Tibial nerve (tissue), 4 donors: ENCODE results near the gene PCDHGA2. TPM values are rescaled to one million over a fixed set of nuclear protein-coding genes. Genes with fewer than 3 reads are reported as not detected.

Source experiments
- DNase-seq, 2 donors: peaks; one replicate each; pipeline ENCODE4 v3.0.0-alpha.2; 2019; ENCODE audit warnings: low spot score in 2 of 2
- H3K27ac ChIP-seq, 4 donors: fragments of 200-600 bp; sonication (generic) in 3 of 4; one replicate each; pipeline ENCODE4 v1.5.1; 2017 to 2019; ENCODE audit warnings: mild to moderate bottlenecking in 1 of 4
- H3K27me3 ChIP-seq, 2 donors: fragments of 200-600 bp; sonication (generic) in 1 of 2; one replicate each; pipeline versions ENCODE4 v1.5.1 to v1.6.0; 2017 to 2019
- H3K36me3 ChIP-seq, 3 donors: fragments of 200-600 bp; sonication (generic); one replicate each; pipeline ENCODE4 v1.5.1; 2018 to 2019
- H3K4me1 ChIP-seq, 4 donors: fragments of 200-600 bp; sonication (generic) in 3 of 4; one replicate each; pipeline ENCODE4 v1.5.1; 2017 to 2019
- H3K4me3 ChIP-seq, 4 donors: fragments of 200-600 bp; sonication (generic) in 3 of 4; one replicate each; pipeline ENCODE4 v1.5.1; 2017 to 2019; ENCODE audit warnings: mild to moderate bottlenecking in 1 of 4, moderate library complexity in 1 of 4
- H3K9me3 ChIP-seq, 4 donors: fragments of 200-600 bp; sonication (generic) in 3 of 4; one replicate each; pipeline ENCODE4 v1.5.1; 2017 to 2019
- EP300 ChIP-seq, 2 donors: sonication (generic); formaldehyde crosslinking; IDR thresholded peaks; one replicate each; pipeline ENCODE4 v1.6.1; 2017; ENCODE audit warnings: antibody characterized with exemption in 2 of 2, mild to moderate bottlenecking in 1 of 2
- POLR2A ChIP-seq, 2 donors: fragments of 450-650 bp; IDR thresholded peaks; one replicate each; pipeline ENCODE4 v1.6.1; 2017; ENCODE audit warnings: antibody characterized with exemption in 2 of 2, mild to moderate bottlenecking in 2 of 2, moderate library complexity in 2 of 2
- WGBS, 2 donors: methylation state at CpG; one replicate each; pipeline ENCODE4 v1.1.5; 2018; 5-methylcytosine and 5-hydroxymethylcytosine counted together
- total RNA-seq, 4 donors: library from RNA; depleted of rRNA; stranded (reverse); fragments of >200 nt; gene quantifications; one replicate each; pipeline ENCODE4 v1.1.0, GENCODE V29; 2016
- TF ChIP-seq, protein P1 (sequence below), 5 experiments: fragments of 200-600 bp in 3 of 5; fragments of 450-650 bp in 2 of 5; sonication (generic) in 3 of 5; IDR thresholded peaks; one replicate each; pipeline ENCODE4 v1.5.1; 2016 to 2019; ENCODE audit warnings: antibody characterized with exemption in 5 of 5, mild to moderate bottlenecking in 3 of 5, moderate library complexity in 2 of 5

Gene PCDHGA2
- total RNA-seq, 4 donors from 2014 or later, result 9.6 to 20.4 (median 12.7) TPM

DNA sequence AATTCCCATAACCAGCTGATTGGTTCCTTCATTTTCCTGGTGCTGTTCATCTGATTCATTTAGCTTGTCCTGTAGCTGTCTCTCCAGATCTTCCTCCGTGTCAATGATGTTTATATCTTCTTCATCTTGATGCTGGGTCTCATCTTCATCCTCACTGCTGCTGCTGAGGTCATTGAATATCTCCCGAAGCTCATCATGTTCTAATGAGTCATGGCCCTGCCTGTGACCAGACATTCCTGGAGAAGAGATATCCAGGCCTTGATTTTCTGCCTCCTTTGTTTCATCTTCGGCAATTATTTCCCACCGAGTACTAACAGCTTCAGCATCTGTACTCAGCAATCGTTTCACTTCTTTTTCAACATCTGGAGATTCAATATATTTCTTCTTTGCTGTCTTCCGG, 19.4 kb upstream of the PCDHGA2 start:
- TF ChIP-seq EP300 (IDR thresholded peaks at IDR 0.05) (no peak), POLR2A (IDR thresholded peaks at IDR 0.05) (no peak)
- TF ChIP-seq, protein P1, sequence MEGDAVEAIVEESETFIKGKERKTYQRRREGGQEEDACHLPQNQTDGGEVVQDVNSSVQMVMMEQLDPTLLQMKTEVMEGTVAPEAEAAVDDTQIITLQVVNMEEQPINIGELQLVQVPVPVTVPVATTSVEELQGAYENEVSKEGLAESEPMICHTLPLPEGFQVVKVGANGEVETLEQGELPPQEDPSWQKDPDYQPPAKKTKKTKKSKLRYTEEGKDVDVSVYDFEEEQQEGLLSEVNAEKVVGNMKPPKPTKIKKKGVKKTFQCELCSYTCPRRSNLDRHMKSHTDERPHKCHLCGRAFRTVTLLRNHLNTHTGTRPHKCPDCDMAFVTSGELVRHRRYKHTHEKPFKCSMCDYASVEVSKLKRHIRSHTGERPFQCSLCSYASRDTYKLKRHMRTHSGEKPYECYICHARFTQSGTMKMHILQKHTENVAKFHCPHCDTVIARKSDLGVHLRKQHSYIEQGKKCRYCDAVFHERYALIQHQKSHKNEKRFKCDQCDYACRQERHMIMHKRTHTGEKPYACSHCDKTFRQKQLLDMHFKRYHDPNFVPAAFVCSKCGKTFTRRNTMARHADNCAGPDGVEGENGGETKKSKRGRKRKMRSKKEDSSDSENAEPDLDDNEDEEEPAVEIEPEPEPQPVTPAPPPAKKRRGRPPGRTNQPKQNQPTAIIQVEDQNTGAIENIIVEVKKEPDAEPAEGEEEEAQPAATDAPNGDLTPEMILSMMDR (IDR thresholded peaks at IDR 0.05), result no peak
- DNase-seq, result no peak
- Histone ChIP-seq H3K36me3 (peaks cover 0 to 58% (median 19%) of the 10 kb centered on the region in 3 donors), H3K9me3 (peaks cover 8 to 90% (median 46%) of the 10 kb centered on the region in 4 donors), H3K4me1 (peaks cover 0 to 11% (median 7%) of the 10 kb centered on the region in 4 donors), H3K27ac (no peak overlapping the region), H3K27me3 (no peaks in the 10 kb centered on the region), H3K4me3 (peak overlapping the region in 1 of 4 donors; percentile 67)
- WGBS, 2 donors, result 94 to 96% methylated on average over 6 of the region's 6 CpGs

DNA sequence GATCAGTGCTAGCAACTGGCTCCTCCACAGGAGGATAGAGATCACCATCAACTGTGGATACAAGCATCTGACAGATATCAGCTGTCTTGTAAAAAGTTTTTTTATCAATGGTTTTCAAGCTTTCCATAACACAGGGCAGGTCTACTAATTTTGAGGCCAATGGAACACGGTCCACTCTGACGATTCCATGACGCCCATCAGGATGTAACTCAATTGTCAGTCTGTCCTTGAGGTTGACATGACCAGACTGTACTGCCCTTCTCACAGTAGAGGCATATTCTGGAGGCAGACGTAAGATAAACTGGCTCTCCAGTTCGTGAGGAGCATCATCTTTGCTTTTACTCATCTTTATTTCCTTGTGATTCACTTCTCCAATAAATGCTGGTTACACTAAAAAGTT, 18.9 kb upstream of the PCDHGA2 start:
- Histone ChIP-seq H3K4me3 (peak overlapping the region; percentile 41 to 84 (median 66)), H3K27ac (peak overlapping the region in 3 of 4 donors; percentile 91 to 97 (median 95)), H3K4me1 (peaks cover 0 to 11% (median 7%) of the 10 kb centered on the region in 4 donors), H3K36me3 (peaks cover 0 to 54% (median 19%) of the 10 kb centered on the region in 3 donors), H3K27me3 (no peaks in the 10 kb centered on the region), H3K9me3 (peaks cover 8 to 89% (median 46%) of the 10 kb centered on the region in 4 donors)
- WGBS, 2 donors, result 69 to 71% methylated on average over 5 of the region's 5 CpGs
- DNase-seq, result no peak
- TF ChIP-seq, protein P1 (IDR thresholded peaks at IDR 0.05), result no peak
- TF ChIP-seq EP300 (IDR thresholded peaks at IDR 0.05) (no peak), POLR2A (IDR thresholded peaks at IDR 0.05) (no peak)

DNA sequence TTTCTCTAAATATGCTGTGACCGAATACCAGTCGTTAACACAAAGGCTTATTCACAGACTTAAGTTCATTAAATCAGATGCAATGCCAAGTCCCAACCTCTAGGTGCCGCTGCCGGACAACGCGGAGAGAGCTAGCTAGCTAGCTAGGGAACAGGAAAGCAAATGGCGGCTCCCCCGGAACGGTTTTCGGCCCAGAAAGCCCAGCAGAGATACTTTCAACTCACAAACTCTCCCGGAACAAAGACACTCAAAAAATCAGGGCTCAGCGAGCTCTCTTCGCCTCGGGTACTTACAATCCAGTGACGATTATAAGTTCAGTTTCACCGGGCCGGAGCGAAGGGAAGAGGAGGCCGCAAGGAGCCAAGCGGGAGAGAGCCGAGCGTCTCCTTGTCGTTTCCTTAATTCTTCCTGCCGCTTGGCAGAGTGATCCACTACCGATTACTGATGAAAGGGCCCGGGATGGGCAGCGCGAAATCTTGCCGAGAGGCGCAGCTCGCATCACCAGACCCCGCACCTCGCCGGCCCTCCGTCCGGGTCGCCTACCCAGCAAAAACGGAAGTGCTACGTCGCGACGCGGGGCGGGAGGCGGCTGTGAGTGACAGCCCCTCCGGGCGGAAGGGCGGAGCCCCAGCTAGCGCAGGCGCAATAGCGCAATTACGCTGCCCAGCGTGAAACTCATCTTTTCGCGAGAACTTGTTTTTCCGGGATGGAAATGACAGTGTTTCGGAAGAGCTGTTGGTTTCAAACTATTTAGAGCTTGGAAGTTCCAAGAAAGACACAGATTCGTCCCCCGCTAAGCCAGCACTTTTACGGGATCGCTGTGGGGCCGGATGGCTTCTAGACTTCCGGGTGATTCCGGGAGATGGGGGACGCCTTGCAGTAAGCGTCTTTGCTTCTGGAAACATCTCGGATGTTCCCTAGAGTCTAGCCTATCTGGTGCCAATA, 18.1 kb upstream of the PCDHGA2 start, which contains the start of gene TAF7:
Gene TAF7 (minus strand): TSS at position 560 of the 945 bp plus-strand sequence. CDS start 740 bp downstream, outside the sequence.
- DNase-seq, result peak; percentile 69 to 77
- Histone ChIP-seq H3K27ac (peak within 1 kb of the TSS; percentile 91 to 97 (median 94)), H3K4me1 (peaks cover 0 to 11% (median 7%) of the 10 kb centered on the region in 4 donors), H3K27me3 (no peaks in the 10 kb centered on the region), H3K9me3 (peaks cover 8 to 87% (median 42%) of the 10 kb centered on the region in 4 donors), H3K4me3 (peak within 1 kb of the TSS; percentile 41 to 84 (median 66)), H3K36me3 (peaks cover 0 to 53% (median 19%) of the 10 kb centered on the region in 3 donors)
- TF ChIP-seq, protein P1 (IDR thresholded peaks at IDR 0.05), result peak; percentile 64 to 90 (median 83)
- TF ChIP-seq EP300 (IDR thresholded peaks at IDR 0.05), result peak; percentile 70 to 99
- TF ChIP-seq POLR2A (IDR thresholded peaks at IDR 0.05), result peak; percentile 96 to 99
- WGBS, 2 donors, result 1 to 2% methylated on average over 51 to 67 of the region's 67 CpGs

DNA sequence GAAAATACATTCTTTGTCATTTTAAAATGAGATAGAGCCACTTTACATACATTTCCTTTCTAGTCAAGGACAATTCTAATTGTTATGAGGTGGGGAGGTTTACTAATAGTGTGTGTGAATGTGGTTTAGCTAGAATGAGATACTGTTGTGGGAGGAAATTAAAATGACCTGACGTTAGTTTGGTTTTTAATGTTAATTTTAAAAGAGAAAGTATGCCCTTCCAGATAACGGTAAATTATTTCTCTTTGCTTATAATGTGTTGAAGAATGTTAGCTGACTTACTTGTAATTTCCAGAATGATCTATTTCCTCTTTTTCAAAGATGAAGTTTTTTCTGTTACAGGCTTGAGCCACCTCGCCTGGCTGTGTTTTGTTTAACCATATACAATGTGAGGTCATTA, 16.3 kb upstream of the PCDHGA2 start:
- Histone ChIP-seq H3K27ac (no peak overlapping the region), H3K9me3 (peaks cover 8 to 85% (median 34%) of the 10 kb centered on the region in 4 donors), H3K27me3 (no peaks in the 10 kb centered on the region), H3K36me3 (peaks cover 0 to 42% (median 13%) of the 10 kb centered on the region in 3 donors), H3K4me3 (no peak overlapping the region), H3K4me1 (peaks cover 0 to 11% (median 7%) of the 10 kb centered on the region in 4 donors)
- 87 to 93% methylated on average over 3 of the region's 3 CpGs for WGBS, 2 donors
- no peak for DNase-seq
- TF ChIP-seq, protein P1 (IDR thresholded peaks at IDR 0.05), result no peak
- TF ChIP-seq POLR2A (IDR thresholded peaks at IDR 0.05) (no peak), EP300 (IDR thresholded peaks at IDR 0.05) (no peak)
